ENCODE results near the gene UBE2L6. TPM values are rescaled to one million over a fixed set of nuclear protein-coding genes. Genes with fewer than 3 reads are reported as not detected.

The UBE2L6 gene
- polyA plus RNA-seq, 3 donors: 101 to 284 (median 268) TPM

GRCh38 chr11:57541169-57541568 lies 26.3 kb downstream of the UBE2L6 start:
- H3K9ac ChIP-seq (ENCODE audit: insufficient read depth, low read length, poor library complexity, severe bottlenecking): no peak overlapping the region
- DNase-seq: no peak
- TF ChIP-seq CTCF (IDR thresholded peaks at IDR 0.05): no peak
- Mint-ChIP-seq H3K27ac (no peak overlapping the region), H3K36me3 (peaks cover 0 to 6% of the 10 kb centered on the region in 2 donors), H3K4me1 (no peaks in the 10 kb centered on the region), H3K9me3 (no peaks in the 10 kb centered on the region), H3K27me3 (ENCODE audit: low read depth in 3 of 3) (peaks cover 0 to 5% (median 0%) of the 10 kb centered on the region in 3 donors), H3K4me3 (no peak overlapping the region)
- no peaks in the 10 kb centered on the region for H3K79me2 ChIP-seq (ENCODE audit: insufficient read depth, low read length)
- H3K9me3 ChIP-seq (replicated peaks in 1 of 2; ENCODE audit: control insufficient read depth in 1 of 2, insufficient read depth in 1 of 2, low read length in 2 of 2): no peaks in the 10 kb centered on the region
- intact Hi-C loops (cut with micrococcal nuclease): no loop called here
- WGBS (ENCODE audit: insufficient coverage): 88% methylated on average over 3 of the region's 5 CpGs
- no peak overlapping the region for H3K4me3 ChIP-seq (replicated peaks in 1 of 3; ENCODE audit: low read depth in 2 of 3, low read length in 3 of 3)
- no peaks in the 10 kb centered on the region for H3K4me1 ChIP-seq (ENCODE audit: control insufficient read depth in 1 of 2, insufficient read depth in 2 of 2, low read length in 2 of 2)
- no peaks in the 10 kb centered on the region for H4K20me1 ChIP-seq (ENCODE audit: insufficient read depth, low read length)
- H3K4me2 ChIP-seq (replicated peaks; ENCODE audit: extremely low read depth, low read length, poor library complexity, severe bottlenecking): no peak overlapping the region
- H3K36me3 ChIP-seq (replicated peaks in 1 of 2; ENCODE audit: control insufficient read depth in 1 of 2, insufficient read depth in 2 of 2, low read length in 2 of 2): no peaks in the 10 kb centered on the region
- H3K27me3 ChIP-seq (ENCODE audit: control insufficient read depth in 2 of 2, insufficient read depth in 2 of 2, low read length in 2 of 2): no peaks in the 10 kb centered on the region
- H2AFZ ChIP-seq (ENCODE audit: insufficient read depth, low read depth, low read length, poor library complexity, severe bottlenecking): no peak overlapping the region
- H3K27ac ChIP-seq (ENCODE audit: low read depth in 1 of 2, low read length in 2 of 2): no peak overlapping the region

GRCh38 chr11:57539342-57539741 lies 28.1 kb downstream of the UBE2L6 start:
- 100% methylated on average over 1 of the region's 1 CpG for WGBS (ENCODE audit: insufficient coverage)
- no peak overlapping the region for H3K27ac Mint-ChIP-seq

More at GRCh38 chr11:57539342-57539741, 28.1 kb downstream of the UBE2L6 start:
- Histone ChIP-seq H3K79me2 (ENCODE audit: insufficient read depth, low read length) (no peaks in the 10 kb centered on the region), H3K4me3 (replicated peaks in 1 of 3; ENCODE audit: low read depth in 2 of 3, low read length in 3 of 3) (no peak overlapping the region), H3K27ac (ENCODE audit: low read depth in 1 of 2, low read length in 2 of 2) (no peak overlapping the region), H3K36me3 (replicated peaks in 1 of 2; ENCODE audit: control insufficient read depth in 1 of 2, insufficient read depth in 2 of 2, low read length in 2 of 2) (no peaks in the 10 kb centered on the region), H3K27me3 (ENCODE audit: control insufficient read depth in 2 of 2, insufficient read depth in 2 of 2, low read length in 2 of 2) (no peaks in the 10 kb centered on the region), H3K9ac (ENCODE audit: insufficient read depth, low read length, poor library complexity, severe bottlenecking) (no peak overlapping the region), H2AFZ (ENCODE audit: insufficient read depth, low read depth, low read length, poor library complexity, severe bottlenecking) (no peak overlapping the region), H3K4me2 (replicated peaks; ENCODE audit: extremely low read depth, low read length, poor library complexity, severe bottlenecking) (no peak overlapping the region), H4K20me1 (ENCODE audit: insufficient read depth, low read length) (no peaks in the 10 kb centered on the region), H3K9me3 (replicated peaks in 1 of 2; ENCODE audit: control insufficient read depth in 1 of 2, insufficient read depth in 1 of 2, low read length in 2 of 2) (no peaks in the 10 kb centered on the region), H3K4me1 (ENCODE audit: control insufficient read depth in 1 of 2, insufficient read depth in 2 of 2, low read length in 2 of 2) (no peaks in the 10 kb centered on the region)
- DNase-seq: no peak
- no peaks in the 10 kb centered on the region for H3K4me1 Mint-ChIP-seq
- no peak overlapping the region for H3K4me3 Mint-ChIP-seq
- H3K36me3 Mint-ChIP-seq: peaks cover 0 to 6% of the 10 kb centered on the region in 2 donors
- no peak for TF ChIP-seq CTCF (IDR thresholded peaks at IDR 0.05)
- H3K27me3 Mint-ChIP-seq (ENCODE audit: low read depth in 3 of 3): peaks cover 0 to 5% (median 0%) of the 10 kb centered on the region in 3 donors
- intact Hi-C loops (cut with micrococcal nuclease): loop anchor here in 1 of 2 donors (10.0 kb wide), 1 partner anchor 165 kb away; no protein-coding TSS in a partner anchor
- no peaks in the 10 kb centered on the region for H3K9me3 Mint-ChIP-seq

Data from CD14-positive monocyte (primary cell).